NT2/D1 (cell line): ENCODE data around the gene MPV17.
"Not testable (repeated sequence)": the region's sequence is repeated elsewhere in the genome, so short reads cannot be mapped to it uniquely, and the experiment has no call there.

Source experiments
- DNase-seq: peaks from one replicate; pipeline ENCODE4 v3.0.0-alpha.2; 2011; ENCODE audit warnings: low read depth, low spot score
- H3K27me3 ChIP-seq: 2 replicates; pipeline ENCODE4 v1.6.0; 2011; ENCODE audit warnings: mild to moderate bottlenecking; ENCODE audit not compliant: insufficient read length, insufficient read depth
- H3K36me3 ChIP-seq: 2 replicates; pipeline ENCODE4 v1.6.1; 2011; ENCODE audit warnings: mild to moderate bottlenecking, low read length, mixed read lengths; ENCODE audit not compliant: insufficient read depth, insufficient read length
- H3K4me1 ChIP-seq: 2 replicates; pipeline ENCODE4 v1.5.1; 2011; ENCODE audit not compliant: insufficient read depth, insufficient read length
- H3K4me3 ChIP-seq: 2 replicates; pipeline ENCODE4 v1.5.1; 2011; ENCODE audit warnings: low read depth; ENCODE audit not compliant: insufficient read length
- H3K9ac ChIP-seq: 2 replicates; pipeline ENCODE4 v1.6.0; 2011; ENCODE audit warnings: low read depth; ENCODE audit not compliant: insufficient read length
- H3K9me3 ChIP-seq: 2 replicates; pipeline ENCODE4 v1.5.1; 2011; ENCODE audit warnings: mild to moderate bottlenecking, low read length; ENCODE audit not compliant: insufficient read depth
- SUZ12 ChIP-seq: IDR thresholded peaks from 2 replicates; pipeline ENCODE4 v1.6.1; 2011; ENCODE audit not compliant: insufficient read length, insufficient read depth; ENCODE audit errors: extremely low read depth
- YY1 ChIP-seq: IDR thresholded peaks from 2 replicates; pipeline ENCODE4 v1.6.1; 2011; ENCODE audit not compliant: insufficient read length, insufficient read depth
- ZNF274 ChIP-seq: IDR thresholded peaks from 2 replicates; pipeline ENCODE4 v1.6.1; 2011; ENCODE audit warnings: mild to moderate bottlenecking, low read depth, low read length

Gene MPV17

DNA sequence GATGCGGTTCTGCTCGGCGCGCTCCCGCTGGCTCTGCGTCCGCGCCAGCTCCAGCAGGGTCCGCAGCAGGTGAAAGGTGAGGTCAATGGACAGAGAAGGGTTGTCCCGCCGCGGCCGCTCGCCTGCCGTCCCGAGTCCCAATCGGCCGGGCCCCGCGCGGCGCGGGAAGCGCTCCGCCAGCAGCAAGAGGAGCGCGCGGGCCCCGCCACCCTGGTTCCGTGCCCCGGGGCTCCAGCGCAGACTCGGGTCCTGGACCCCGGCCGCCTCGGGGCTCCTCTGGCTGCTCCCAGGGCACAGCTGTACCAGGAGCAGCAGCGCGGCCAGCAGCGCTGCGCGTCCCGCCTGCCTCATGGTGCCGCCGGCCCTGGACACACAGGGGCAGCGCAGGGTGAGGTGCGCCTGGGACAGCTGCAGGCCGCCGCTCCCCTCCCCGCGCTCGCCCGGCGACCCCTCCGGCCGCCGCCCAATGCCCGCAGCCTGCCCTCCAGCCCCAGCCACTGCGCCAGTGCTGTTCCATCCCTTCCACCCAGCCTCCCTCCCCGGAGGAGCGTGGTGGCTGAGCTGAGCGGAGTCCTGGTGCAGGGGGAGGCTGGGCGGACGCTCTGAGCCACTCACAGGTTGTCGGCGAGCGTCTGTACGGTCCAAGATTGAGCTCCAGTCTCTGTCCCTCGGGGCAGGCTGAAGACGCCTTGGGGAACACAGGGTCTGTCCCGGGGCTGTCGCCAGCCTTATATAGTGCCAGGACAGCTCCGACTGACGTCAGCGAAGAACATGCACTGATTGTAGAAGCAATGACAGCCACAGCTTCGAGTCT, 15.1 kb downstream of the MPV17 start:
- DNase-seq = no peak
- H3K4me3 ChIP-seq = no peak overlapping the region
- no peaks in the 10 kb centered on the region for H3K9me3 ChIP-seq
- no peak overlapping the region for H3K9ac ChIP-seq
- H3K27me3 ChIP-seq = no peaks in the 10 kb centered on the region
- TF ChIP-seq ZNF274 = no peak
- TF ChIP-seq SUZ12 = no peak
- no peak for TF ChIP-seq YY1
- H3K4me1 ChIP-seq = no peaks in the 10 kb centered on the region
- H3K36me3 ChIP-seq = peaks cover 43% of the 10 kb centered on the region

GRCh38 chr2:27307287-27307544, 15.7 kb downstream of the MPV17 start:
- no peaks in the 10 kb centered on the region for H3K27me3 ChIP-seq
- peaks cover 37% of the 10 kb centered on the region for H3K36me3 ChIP-seq
- DNase-seq = no peak
- no peak for TF ChIP-seq ZNF274
- no peak for TF ChIP-seq YY1
- no peak for TF ChIP-seq SUZ12
- no peak overlapping the region for H3K4me3 ChIP-seq
- H3K9me3 ChIP-seq = no peaks in the 10 kb centered on the region
- no peaks in the 10 kb centered on the region for H3K4me1 ChIP-seq
- no peak overlapping the region for H3K9ac ChIP-seq

GRCh38 chr2:27306573-27307286, 16.2 kb downstream of the MPV17 start:
- Histone ChIP-seq H3K9me3 (no peaks in the 10 kb centered on the region), H3K4me3 (no peak overlapping the region)

DNA sequence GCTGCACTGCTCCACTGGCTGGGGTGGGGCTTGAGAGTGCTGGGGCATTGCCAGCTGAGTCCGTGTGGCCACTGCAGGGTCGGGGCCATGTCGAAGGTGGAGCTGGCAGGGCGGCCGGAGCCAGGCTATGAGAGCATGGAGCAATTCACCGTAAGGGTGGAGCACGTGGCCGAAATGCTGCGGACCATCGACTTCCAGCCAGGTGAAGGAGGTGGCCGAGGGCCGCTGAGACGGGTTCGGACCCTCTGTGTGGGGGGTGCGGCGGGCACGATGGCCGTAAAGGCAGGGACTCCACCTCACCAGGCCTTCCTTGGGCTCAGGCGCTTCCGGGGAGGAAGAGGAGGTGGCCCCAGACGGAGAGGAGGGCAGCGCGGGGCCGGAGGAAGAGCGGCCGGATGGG, 16.8 kb downstream of the MPV17 start:
- Histone ChIP-seq H3K27me3 (no peaks in the 10 kb centered on the region), H3K4me1 (no peaks in the 10 kb centered on the region), H3K4me3 (no peak overlapping the region), H3K9me3 (no peaks in the 10 kb centered on the region), H3K36me3 (peaks cover 27% of the 10 kb centered on the region), H3K9ac (no peak overlapping the region)
- TF ChIP-seq SUZ12 (no peak), YY1 (no peak), ZNF274 (no peak)
- no peak for DNase-seq

More at GRCh38 chr2:27306573-27307286, 16.2 kb downstream of the MPV17 start:
- Histone ChIP-seq H3K36me3 (peaks cover 33% of the 10 kb centered on the region), H3K27me3 (no peaks in the 10 kb centered on the region), H3K4me1 (no peaks in the 10 kb centered on the region), H3K9ac (no peak overlapping the region)
- TF ChIP-seq ZNF274 = no peak
- no peak for TF ChIP-seq SUZ12
- TF ChIP-seq YY1 = no peak
- DNase-seq = no peak

GRCh38 chr2:27305516-27305915, 17.4 kb downstream of the MPV17 start:
- TF ChIP-seq SUZ12 = no peak
- no peak for TF ChIP-seq ZNF274
- no peak for TF ChIP-seq YY1

GRCh38 chr2:27304488-27305240, 18.2 kb downstream of the MPV17 start:
- no peak for TF ChIP-seq YY1
- Histone ChIP-seq H3K4me3 (no peak overlapping the region), H3K4me1 (no peaks in the 10 kb centered on the region), H3K27me3 (no peaks in the 10 kb centered on the region), H3K9me3 (no peaks in the 10 kb centered on the region), H3K36me3 (peaks cover 23% of the 10 kb centered on the region), H3K9ac (no peak overlapping the region)
- no peak for DNase-seq

More at GRCh38 chr2:27305516-27305915, 17.4 kb downstream of the MPV17 start:
- Histone ChIP-seq H3K4me3 (no peak overlapping the region), H3K4me1 (no peaks in the 10 kb centered on the region), H3K36me3 (peaks cover 27% of the 10 kb centered on the region), H3K9ac (no peak overlapping the region), H3K9me3 (no peaks in the 10 kb centered on the region), H3K27me3 (no peaks in the 10 kb centered on the region)
- DNase-seq = no peak

GRCh38 chr2:27303093-27304025, 19.5 kb downstream of the MPV17 start:
- peaks cover 14% of the 10 kb centered on the region for H3K36me3 ChIP-seq
- H3K9ac ChIP-seq = no peak overlapping the region
- no peaks in the 10 kb centered on the region for H3K9me3 ChIP-seq
- TF ChIP-seq ZNF274 (no peak), SUZ12 (no peak), YY1 (no peak)
- H3K4me1 ChIP-seq = no peaks in the 10 kb centered on the region
- DNase-seq = peak; percentile 65
- H3K27me3 ChIP-seq = no peaks in the 10 kb centered on the region
- H3K4me3 ChIP-seq = no peak overlapping the region

DNA sequence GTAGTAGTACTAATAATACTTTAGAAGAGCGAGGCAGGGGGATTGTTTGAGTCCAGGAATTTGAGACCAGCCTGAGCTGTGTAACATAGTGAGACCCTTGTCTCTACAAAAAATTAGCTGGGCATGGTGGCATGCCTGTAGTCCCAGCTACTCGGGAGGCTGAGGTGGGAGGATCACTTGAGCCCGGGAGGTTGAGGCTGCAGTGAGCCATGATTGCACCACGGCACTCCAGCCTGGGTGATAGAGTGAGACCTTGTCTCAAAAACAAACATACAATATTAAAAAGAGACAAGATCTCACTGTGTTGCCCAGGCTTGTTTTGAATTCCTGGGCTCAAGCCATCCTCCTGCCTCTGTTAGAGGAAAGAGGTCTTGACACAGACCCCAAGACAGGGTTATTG, 22.3 kb downstream of the MPV17 start:
- H3K36me3 ChIP-seq, H3K9ac ChIP-seq, H3K9me3 ChIP-seq, DNase-seq, H3K27me3 ChIP-seq, H3K4me3 ChIP-seq, H3K4me1 ChIP-seq: not testable (repeated sequence)
